ENCODE data around the gene LRMDA. TPM values are rescaled to one million over a fixed set of nuclear protein-coding genes. Genes with fewer than 3 reads are reported as not detected.

LRMDA gene
- total and polyA plus RNA-seq, 2 of the 13 experiments (the other 11 are each of a cell fraction or from before 2014, with no cell fraction given), result 13.4 to 22.0 TPM

GRCh38 chr10:76336213-76336963 is 905.0 kb downstream of the LRMDA start (continued):
- TF ChIP-seq RNF219 (CRISPR knock-in tag; IDR thresholded peaks at IDR 0.05), result no peak
- TF ChIP-seq NFATC3 (CRISPR knock-in tag; IDR thresholded peaks at IDR 0.05), result no peak
- peak; percentile 44; the same call in 1 of the 2 replicates for TF ChIP-seq ZNF264 (CRISPR knock-in tag; IDR thresholded peaks at IDR 0.05)
- TF ChIP-seq ASH2L (IDR thresholded peaks at IDR 0.05; ENCODE audit: insufficient read length, low read depth, low read length), result peak; percentile 45
- peak; percentile 28; the same call in 1 of the 2 replicates for TF ChIP-seq NCOA2 (CRISPR knock-in tag; IDR thresholded peaks at IDR 0.05)
- TF ChIP-seq ZNF574 (CRISPR knock-in tag; IDR thresholded peaks at IDR 0.05), result no peak
- no peak for TF ChIP-seq NR2C2 (CRISPR knock-in tag; IDR thresholded peaks at IDR 0.05; ENCODE audit: borderline replicate concordance)
- TF ChIP-seq ZSCAN9 (CRISPR knock-in tag; IDR thresholded peaks at IDR 0.05; ENCODE audit: borderline replicate concordance), result no peak
- TF ChIP-seq NR2F6 (IDR thresholded peaks at IDR 0.05), result peak; percentile 58
- TF ChIP-seq NR2F6 (CRISPR knock-in tag; IDR thresholded peaks at IDR 0.05), result peak; percentile 38; the same call in 1 of the 2 replicates
- no peak for TF ChIP-seq POLR2AphosphoS2 (IDR thresholded peaks at IDR 0.05; ENCODE audit: low read depth, low read length)
- no peak for TF ChIP-seq SNAPC2 (CRISPR knock-in tag; IDR thresholded peaks at IDR 0.05)
- TF ChIP-seq SOX6 (IDR thresholded peaks at IDR 0.05), result no peak
- peak; percentile 74 for TF ChIP-seq SOX6 (CRISPR knock-in tag; IDR thresholded peaks at IDR 0.05)
- TF ChIP-seq KDM5B (CRISPR knock-in tag; IDR thresholded peaks at IDR 0.05; ENCODE audit: borderline replicate concordance), result no peak
- no peak for TF ChIP-seq ZNF562 (CRISPR knock-in tag; IDR thresholded peaks at IDR 0.05; ENCODE audit: borderline replicate concordance)
- TF ChIP-seq SNAPC5 (CRISPR knock-in tag; IDR thresholded peaks at IDR 0.05; ENCODE audit: borderline replicate concordance), result no peak
- no peak for TF ChIP-seq ZSCAN5A (CRISPR knock-in tag; IDR thresholded peaks at IDR 0.05; ENCODE audit: borderline replicate concordance)
- TF ChIP-seq ETV6 (CRISPR knock-in tag; conservative IDR thresholded peaks at IDR 0.05), result no peak
- no peak for TF ChIP-seq ZBTB34 (CRISPR knock-in tag; IDR thresholded peaks at IDR 0.05)
- no peak for TF ChIP-seq TSC22D2 (CRISPR knock-in tag; IDR thresholded peaks at IDR 0.05; ENCODE audit: borderline replicate concordance)

All from HepG2 (cell line).